D721Med (cell line): ENCODE data around the gene HPGD.

Experiments
- DNase-seq: peaks from one replicate; pipeline ENCODE4 v3.0.0; 2011; ENCODE audit warnings: low spot score; ENCODE audit not compliant: insufficient read length
- FAIRE-seq: peaks from 2 replicates; lab custom pipeline; 2011; peaks lifted over from hg19 to GRCh38; lab: Jason Lieb, UNC
- TF ChIP-seq, protein P1 (sequence below): IDR thresholded peaks from 2 replicates; pipeline ENCODE4 v1.5.1; 2012; ENCODE audit warnings: mild to moderate bottlenecking, control low read depth; ENCODE audit not compliant: insufficient read depth; ENCODE audit errors: missing control alignments

The HPGD gene

DNA sequence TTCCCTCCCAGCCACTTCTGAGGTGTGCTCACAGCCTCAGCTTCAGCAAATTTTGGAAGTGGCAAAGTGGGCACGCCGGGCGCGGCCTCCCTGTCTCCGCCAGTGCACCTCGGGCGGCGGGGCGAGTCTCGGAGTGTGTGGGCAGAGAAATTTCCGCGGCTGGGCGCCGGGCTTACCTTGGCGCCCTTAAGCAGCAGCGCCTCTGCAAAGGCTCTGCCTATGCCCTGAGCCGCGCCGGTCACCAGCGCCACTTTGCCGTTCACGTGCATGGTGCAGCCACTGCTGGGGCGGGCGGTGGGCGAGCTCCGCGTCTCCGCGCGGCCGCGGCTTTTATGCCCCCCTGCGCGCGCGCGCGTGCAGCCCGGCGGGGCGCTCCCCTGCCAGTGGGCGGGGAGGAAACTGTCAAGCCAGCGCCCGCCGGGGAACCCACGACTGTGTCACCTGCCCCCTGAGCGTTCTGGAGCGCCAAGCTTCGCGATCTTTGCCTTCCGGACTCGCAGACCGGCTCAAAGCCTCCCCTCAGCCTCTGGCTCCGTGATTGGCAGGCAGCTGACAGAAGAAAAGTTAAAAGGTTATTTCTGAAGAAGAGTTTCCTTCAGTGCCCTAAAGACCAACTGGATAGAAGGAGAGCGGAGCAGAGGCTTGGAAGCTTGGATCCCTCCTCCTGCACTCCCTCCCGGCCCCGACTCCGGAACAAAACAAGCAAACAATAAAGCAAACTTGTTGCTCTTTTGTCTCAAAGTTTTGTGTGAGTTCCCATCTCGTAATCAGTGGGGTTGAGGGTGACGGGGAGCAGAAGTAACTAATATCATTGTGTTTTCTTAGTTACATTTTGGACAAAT lies at the start of gene HPGD:
Gene HPGD, minus strand, starts transcription at position 306 of the 842 bp plus-strand sequence. Its CDS starts 37 bp downstream, at position 269.
- TF ChIP-seq, protein P1, sequence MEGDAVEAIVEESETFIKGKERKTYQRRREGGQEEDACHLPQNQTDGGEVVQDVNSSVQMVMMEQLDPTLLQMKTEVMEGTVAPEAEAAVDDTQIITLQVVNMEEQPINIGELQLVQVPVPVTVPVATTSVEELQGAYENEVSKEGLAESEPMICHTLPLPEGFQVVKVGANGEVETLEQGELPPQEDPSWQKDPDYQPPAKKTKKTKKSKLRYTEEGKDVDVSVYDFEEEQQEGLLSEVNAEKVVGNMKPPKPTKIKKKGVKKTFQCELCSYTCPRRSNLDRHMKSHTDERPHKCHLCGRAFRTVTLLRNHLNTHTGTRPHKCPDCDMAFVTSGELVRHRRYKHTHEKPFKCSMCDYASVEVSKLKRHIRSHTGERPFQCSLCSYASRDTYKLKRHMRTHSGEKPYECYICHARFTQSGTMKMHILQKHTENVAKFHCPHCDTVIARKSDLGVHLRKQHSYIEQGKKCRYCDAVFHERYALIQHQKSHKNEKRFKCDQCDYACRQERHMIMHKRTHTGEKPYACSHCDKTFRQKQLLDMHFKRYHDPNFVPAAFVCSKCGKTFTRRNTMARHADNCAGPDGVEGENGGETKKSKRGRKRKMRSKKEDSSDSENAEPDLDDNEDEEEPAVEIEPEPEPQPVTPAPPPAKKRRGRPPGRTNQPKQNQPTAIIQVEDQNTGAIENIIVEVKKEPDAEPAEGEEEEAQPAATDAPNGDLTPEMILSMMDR = no peak
- DNase-seq (no peak), FAIRE-seq (no peak)

DNA sequence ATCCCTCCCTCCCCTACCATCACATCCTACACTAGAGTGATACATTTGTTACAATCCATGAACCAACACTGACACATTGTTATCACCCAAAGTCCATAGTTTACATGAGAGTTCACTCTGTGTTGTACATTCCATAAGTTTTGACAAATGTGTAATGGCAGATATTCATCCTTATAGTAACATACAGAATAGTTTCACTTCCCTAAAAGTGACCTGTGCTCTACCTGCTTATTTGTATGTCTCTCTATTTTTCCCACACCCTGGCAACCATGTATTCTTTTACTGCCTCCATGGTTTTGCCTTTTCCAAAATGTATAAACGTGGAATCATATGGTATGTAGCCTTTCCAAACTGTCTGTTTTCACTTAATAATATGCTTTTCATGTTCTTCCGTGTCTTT lies 42.2 kb upstream of the HPGD start:
- DNase-seq = no peak
- no peak for FAIRE-seq
- TF ChIP-seq, protein P1 = no peak

DNA sequence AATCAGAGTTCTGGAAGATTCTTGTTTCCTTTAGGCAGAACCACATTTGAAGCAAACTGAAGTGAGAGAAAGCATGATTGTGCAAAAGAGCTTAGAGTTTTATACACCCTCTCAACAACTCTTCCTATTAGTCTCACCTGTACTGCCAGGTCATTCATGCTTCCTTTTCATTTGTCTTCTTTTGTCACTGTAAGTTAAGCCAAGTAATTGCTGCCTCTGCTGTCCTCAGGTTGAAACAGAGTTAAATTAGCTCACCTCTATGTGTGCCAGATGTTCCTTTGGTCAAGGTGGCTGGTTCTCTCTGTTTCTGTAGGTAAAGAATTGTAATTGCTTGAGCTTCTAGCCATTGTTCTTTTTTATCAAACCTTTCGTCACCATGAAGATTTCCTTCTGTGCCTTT lies 41.1 kb upstream of the HPGD start:
- no peak for DNase-seq
- FAIRE-seq = no peak
- TF ChIP-seq, protein P1 = no peak

DNA sequence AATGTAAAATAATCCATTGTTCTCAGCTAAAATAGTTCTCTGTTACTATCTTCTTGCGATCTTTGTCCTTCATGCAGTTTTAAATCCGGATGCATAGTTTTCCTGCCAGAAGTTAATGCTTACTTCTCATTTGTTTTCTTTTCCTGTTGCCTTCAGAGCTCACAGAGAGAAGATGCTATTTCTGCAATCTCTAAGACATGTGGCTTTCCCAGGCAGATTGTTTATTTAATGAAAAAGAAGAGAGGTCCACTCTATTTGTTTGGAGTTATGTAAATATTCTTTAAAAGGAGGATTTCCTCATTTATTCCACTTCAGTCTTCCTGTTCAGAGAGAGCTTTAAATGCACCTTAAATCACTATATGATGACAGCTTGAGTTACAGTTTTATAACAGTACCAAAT lies 39.3 kb upstream of the HPGD start:
- no peak for DNase-seq
- FAIRE-seq = peak; percentile 21
- TF ChIP-seq, protein P1 = no peak

DNA sequence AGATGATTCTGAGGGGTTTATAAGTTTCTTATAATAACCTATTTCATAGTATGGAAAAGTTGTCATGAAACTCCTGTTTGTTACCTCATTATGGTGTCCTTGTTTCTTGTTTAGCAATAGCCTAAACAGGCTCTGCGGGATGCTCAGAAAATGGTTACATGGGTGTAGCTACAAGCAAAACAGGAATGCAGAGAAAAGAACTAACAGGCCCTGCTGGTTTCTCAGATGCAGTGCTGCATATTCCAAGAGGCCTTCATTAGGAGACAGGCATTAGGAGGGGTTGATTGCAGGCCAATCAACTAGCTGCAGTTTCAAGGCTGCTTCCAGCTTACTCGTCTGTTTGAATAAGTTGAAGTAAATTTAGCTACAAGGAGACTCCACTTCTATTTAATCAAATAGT lies 37.6 kb upstream of the HPGD start:
- TF ChIP-seq, protein P1 = no peak
- DNase-seq (no peak), FAIRE-seq (no peak)

DNA sequence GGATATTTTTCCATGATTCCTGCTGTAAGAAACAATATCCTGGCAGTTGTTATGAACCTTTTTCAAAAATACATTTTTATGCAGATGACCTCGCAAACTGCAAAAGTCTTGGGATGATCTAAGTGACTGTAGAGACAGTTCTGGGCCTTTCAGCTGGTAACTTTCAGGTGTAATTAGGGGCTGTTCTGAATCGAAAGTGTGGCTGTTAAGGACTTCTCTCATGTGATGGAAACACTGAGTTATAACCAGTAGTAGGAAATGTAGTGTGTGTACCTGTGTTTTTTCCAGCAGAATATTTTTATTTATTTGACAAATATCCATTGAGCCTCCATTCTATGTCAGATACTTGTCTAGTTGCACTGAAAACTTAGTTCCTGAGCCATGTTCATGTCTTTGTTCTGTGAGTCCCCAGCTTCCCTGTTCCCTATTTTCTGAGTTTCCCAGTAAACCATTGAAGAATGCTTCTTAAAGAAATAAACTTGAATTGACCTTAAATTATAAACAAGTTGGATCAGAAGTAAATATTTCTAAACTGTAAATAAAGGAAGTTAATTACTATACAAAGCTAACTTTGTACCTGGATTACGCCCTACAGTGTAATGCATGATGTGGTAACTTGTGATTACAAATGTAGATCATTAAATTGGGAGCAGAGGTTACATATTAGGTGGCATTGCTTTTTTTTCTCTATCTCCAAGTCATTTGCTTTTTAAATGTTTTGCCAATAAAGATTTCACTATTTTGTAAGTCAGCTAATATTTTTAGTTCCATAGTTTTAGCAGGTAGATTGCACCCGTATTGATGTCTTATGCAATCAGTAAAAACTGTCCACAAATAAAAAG lies 33.7 kb upstream of the HPGD start:
- no peak for FAIRE-seq
- TF ChIP-seq, protein P1 = no peak
- DNase-seq = no peak
